ENCODE data around the gene COL7A1.

- TF ChIP-seq GATA3 (IDR thresholded peaks at IDR 0.05; ENCODE audit: low read depth, low read length) (no peak), GATA2 (IDR thresholded peaks at IDR 0.05; ENCODE audit: low read depth, low read length) (no peak)
Observed at GRCh38 chr3:48630407-48630806, 35.3 kb upstream of the COL7A1 start.

Data from SH-SY5Y (cell line).